ENCODE measurements around the gene DLGAP1. TPM values are rescaled to one million over a fixed set of nuclear protein-coding genes. Genes with fewer than 3 reads are reported as not detected.
"Not testable (repeated sequence)": the region's sequence is repeated elsewhere in the genome, so short reads cannot be mapped to it uniquely, and the experiment has no call there.

DLGAP1 gene
- total and polyA plus RNA-seq, 7 donors = 0.13 to 2.6 (median 1.3) TPM; not detected in 1

GRCh38 chr18:4299395-4299794 is 155.7 kb downstream of the DLGAP1 start:
- TF ChIP-seq POLR2A (IDR thresholded peaks at IDR 0.05) (no peak), CTCF (IDR thresholded peaks at IDR 0.05) (no peak), EP300 (IDR thresholded peaks at IDR 0.05) (no peak), POLR2AphosphoS5 (IDR thresholded peaks at IDR 0.05) (no peak)
- no peak for DNase-seq
- Histone ChIP-seq H3K27me3 (no peaks in the 10 kb centered on the region), H3K4me1 (no peaks in the 10 kb centered on the region), H3K4me3 (no peak overlapping the region), H3K27ac (no peak overlapping the region), H3K36me3 (no peaks in the 10 kb centered on the region), H3K9me3 (no peaks in the 10 kb centered on the region)
- intact Hi-C loops (cut with DNase I) = no loop called here

GRCh38 chr18:4293337-4293736 is 161.8 kb downstream of the DLGAP1 start:
- no peaks in the 10 kb centered on the region for H3K36me3 ChIP-seq
- H3K27me3 ChIP-seq = no peaks in the 10 kb centered on the region
- no peak overlapping the region for H3K27ac ChIP-seq
- no peaks in the 10 kb centered on the region for H3K4me1 ChIP-seq
- DNase-seq = no peak
- H3K4me3 ChIP-seq = no peak overlapping the region
- intact Hi-C loops (cut with DNase I) = no loop called here
- H3K9me3 ChIP-seq = no peaks in the 10 kb centered on the region
- TF ChIP-seq CTCF (IDR thresholded peaks at IDR 0.05) (no peak), POLR2AphosphoS5 (IDR thresholded peaks at IDR 0.05) (no peak), EP300 (IDR thresholded peaks at IDR 0.05) (no peak), POLR2A (IDR thresholded peaks at IDR 0.05) (no peak)
- 90 to 98% methylated on average over 1 of the region's 1 CpG for WGBS, 2 donors

GRCh38 chr18:4292696-4293095 is 162.4 kb downstream of the DLGAP1 start:
- intact Hi-C loops (cut with DNase I) = no loop called here
- TF ChIP-seq POLR2AphosphoS5 (IDR thresholded peaks at IDR 0.05) (no peak), POLR2A (IDR thresholded peaks at IDR 0.05) (no peak), CTCF (IDR thresholded peaks at IDR 0.05) (no peak), EP300 (IDR thresholded peaks at IDR 0.05) (no peak)
- H3K4me3 ChIP-seq = no peak overlapping the region
- no peak overlapping the region for H3K27ac ChIP-seq
- no peaks in the 10 kb centered on the region for H3K4me1 ChIP-seq
- H3K9me3 ChIP-seq = no peaks in the 10 kb centered on the region
- H3K36me3 ChIP-seq = no peaks in the 10 kb centered on the region
- DNase-seq = no peak
- no peaks in the 10 kb centered on the region for H3K27me3 ChIP-seq
- 46 to 76% methylated on average over 2 of the region's 2 CpGs for WGBS, 2 donors

GRCh38 chr18:4287340-4287739 is 167.8 kb downstream of the DLGAP1 start:
- H3K9me3 ChIP-seq; H3K27ac ChIP-seq; H3K27me3 ChIP-seq; DNase-seq; H3K36me3 ChIP-seq; intact Hi-C loops (cut with DNase I); H3K4me3 ChIP-seq; H3K4me1 ChIP-seq: not testable (repeated sequence)
- WGBS, 2 donors = 87 to 91% methylated on average over 3 of the region's 3 CpGs

- Histone ChIP-seq H3K9me3 (no peaks in the 10 kb centered on the region), H3K27ac (no peak overlapping the region), H3K27me3 (peaks cover 0 to 2% (median 0%) of the 10 kb centered on the region in 3 donors), H3K4me3 (no peak overlapping the region), H3K36me3 (no peaks in the 10 kb centered on the region), H3K4me1 (no peaks in the 10 kb centered on the region)
- no peak for TF ChIP-seq EP300 (IDR thresholded peaks at IDR 0.05)
- no peak for TF ChIP-seq POLR2A (IDR thresholded peaks at IDR 0.05)
- no peak for TF ChIP-seq POLR2AphosphoS5 (IDR thresholded peaks at IDR 0.05)
- no peak for TF ChIP-seq CTCF (IDR thresholded peaks at IDR 0.05)
- WGBS, 2 donors = 75 to 83% methylated on average over 5 of the region's 5 CpGs
- no peak for DNase-seq
- intact Hi-C loops (cut with DNase I) = no loop called here
These were observed 168.9 kb downstream of the DLGAP1 start for GRCh38 chr18:4286256-4286655.
